HTERT RPE-1 (cell line): Measurements from ENCODE around the gene OVCH1.

Source experiments
- in situ Hi-C: fragments of 300-500 bp; cut with MboI; formaldehyde crosslinking; loops from 4 replicates; pipeline ENCODE4 v1.14.3; 2020; ENCODE audit warnings: low sequenced_read_pairs

OVCH1 gene

GRCh38 chr12:29497588-29497987 lies at the start of gene OVCH1:
Gene OVCH1 (minus strand): TSS chr12:29497686. CDS start chr12:29497686, 0 bp downstream.
- in situ Hi-C loops: no loop called here

- in situ Hi-C loops: no loop called here
Measured at GRCh38 chr12:29547151-29547632, 49.7 kb upstream of the OVCH1 start.

GRCh38 chr12:29546000-29546399 lies 48.5 kb upstream of the OVCH1 start:
- in situ Hi-C loops: no loop called here

GRCh38 chr12:29545102-29545467 lies 47.6 kb upstream of the OVCH1 start:
- in situ Hi-C loops: no loop called here

GRCh38 chr12:29544428-29545101 lies 47.1 kb upstream of the OVCH1 start:
- in situ Hi-C loops: no loop called here

GRCh38 chr12:29543036-29543435 lies 45.5 kb upstream of the OVCH1 start:
- in situ Hi-C loops: no loop called here

- in situ Hi-C loops: no loop called here
Measured at GRCh38 chr12:29537298-29537697, 39.8 kb upstream of the OVCH1 start.

GRCh38 chr12:29534935-29535334 lies 37.4 kb upstream of the OVCH1 start:
- in situ Hi-C loops: no loop called here

GRCh38 chr12:29533815-29534489 lies 36.5 kb upstream of the OVCH1 start:
- in situ Hi-C loops: no loop called here

GRCh38 chr12:29531471-29531870 lies 34.0 kb upstream of the OVCH1 start:
- in situ Hi-C loops: no loop called here

GRCh38 chr12:29530436-29530835 lies 33.0 kb upstream of the OVCH1 start:
- in situ Hi-C loops: no loop called here

- in situ Hi-C loops: no loop called here
Measured at GRCh38 chr12:29528161-29528560, 30.7 kb upstream of the OVCH1 start.

- in situ Hi-C loops: no loop called here
Measured at GRCh38 chr12:29521951-29522350, 24.5 kb upstream of the OVCH1 start.

GRCh38 chr12:29519585-29520182 lies 22.2 kb upstream of the OVCH1 start:
- in situ Hi-C loops: no loop called here

- in situ Hi-C loops: no loop called here
Measured at GRCh38 chr12:29518407-29518806, 20.9 kb upstream of the OVCH1 start.

GRCh38 chr12:29517264-29517663 lies 19.8 kb upstream of the OVCH1 start:
- in situ Hi-C loops: no loop called here

- in situ Hi-C loops: no loop called here
Measured at GRCh38 chr12:29516431-29516875, 19.0 kb upstream of the OVCH1 start.

GRCh38 chr12:29510591-29511185 lies 13.2 kb upstream of the OVCH1 start:
- in situ Hi-C loops: no loop called here

- in situ Hi-C loops: no loop called here
Measured at GRCh38 chr12:29509503-29509902, 12.0 kb upstream of the OVCH1 start.

- in situ Hi-C loops: no loop called here
Measured at GRCh38 chr12:29508949-29509348, 11.5 kb upstream of the OVCH1 start.

- in situ Hi-C loops: no loop called here
Measured at GRCh38 chr12:29505122-29505521, 7.6 kb upstream of the OVCH1 start.

GRCh38 chr12:29503283-29503682 lies 5.8 kb upstream of the OVCH1 start:
- in situ Hi-C loops: no loop called here
